Hematopoietic multipotent progenitor cell treated with erythropoietin and hydrocortisone succinate and interleukin-3 and kit ligand, for 6 days (in vitro differentiated cells): ENCODE data around the gene PVR.
A peak's percentile ranks its signal among the peaks of the same experiment; 100 is the strongest.
"Not testable (repeated sequence)": the region's sequence is repeated elsewhere in the genome, so short reads cannot be mapped to it uniquely, and the experiment has no call there.

Source experiments
- DNase-seq: peaks from one replicate; pipeline ENCODE4 v3.0.0-alpha.2; 2015

Gene PVR

DNA sequence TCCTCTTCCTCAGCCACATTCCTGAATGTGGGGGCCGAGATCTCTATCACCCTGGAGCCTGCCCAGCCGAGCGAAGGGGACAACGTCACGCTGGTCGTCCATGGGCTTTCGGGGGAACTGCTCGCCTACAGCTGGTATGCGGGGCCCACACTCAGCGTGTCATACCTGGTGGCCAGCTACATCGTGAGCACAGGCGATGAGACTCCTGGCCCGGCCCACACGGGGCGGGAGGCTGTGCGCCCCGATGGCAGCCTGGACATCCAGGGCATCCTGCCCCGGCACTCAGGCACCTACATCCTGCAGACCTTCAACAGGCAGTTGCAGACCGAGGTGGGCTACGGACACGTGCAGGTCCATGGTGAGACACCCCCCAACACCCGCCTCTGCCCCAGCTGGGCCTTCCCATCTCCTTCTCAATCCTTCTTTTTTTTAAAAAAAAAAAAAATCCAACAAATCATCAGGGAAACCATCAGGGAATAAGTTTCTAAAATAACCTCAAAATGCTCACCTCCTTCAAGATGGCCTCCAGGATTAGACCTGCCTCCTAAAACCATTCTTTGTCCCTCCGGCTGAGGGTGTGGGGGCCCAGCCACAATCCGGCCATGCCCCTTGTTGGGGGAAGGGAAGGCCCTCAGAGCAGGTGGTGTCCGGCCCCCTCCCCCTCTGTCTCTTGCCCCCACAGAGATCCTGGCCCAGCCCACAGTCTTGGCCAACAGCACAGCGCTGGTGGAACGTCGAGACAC, 59.8 kb downstream of the PVR start:
- DNase-seq: no peak

DNA sequence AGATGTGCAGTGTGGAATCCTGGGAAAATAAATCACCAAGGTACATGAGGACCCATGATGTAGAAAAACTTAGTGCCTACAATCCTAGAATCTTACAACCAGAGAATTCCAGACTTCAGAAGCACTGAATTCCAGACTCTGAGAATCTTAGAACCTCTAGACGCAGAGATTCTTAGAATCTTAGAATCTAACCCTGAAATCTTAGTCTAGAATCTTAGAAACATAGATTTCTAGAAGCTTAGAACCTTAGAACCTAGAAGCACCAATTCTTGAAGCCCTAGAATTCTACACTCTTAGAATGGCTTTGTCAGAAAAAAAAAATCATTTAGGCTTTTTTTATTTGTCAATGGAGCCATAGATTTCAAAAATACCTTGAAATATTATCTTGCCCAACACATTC, 61.3 kb downstream of the PVR start:
- no peak for DNase-seq

DNA sequence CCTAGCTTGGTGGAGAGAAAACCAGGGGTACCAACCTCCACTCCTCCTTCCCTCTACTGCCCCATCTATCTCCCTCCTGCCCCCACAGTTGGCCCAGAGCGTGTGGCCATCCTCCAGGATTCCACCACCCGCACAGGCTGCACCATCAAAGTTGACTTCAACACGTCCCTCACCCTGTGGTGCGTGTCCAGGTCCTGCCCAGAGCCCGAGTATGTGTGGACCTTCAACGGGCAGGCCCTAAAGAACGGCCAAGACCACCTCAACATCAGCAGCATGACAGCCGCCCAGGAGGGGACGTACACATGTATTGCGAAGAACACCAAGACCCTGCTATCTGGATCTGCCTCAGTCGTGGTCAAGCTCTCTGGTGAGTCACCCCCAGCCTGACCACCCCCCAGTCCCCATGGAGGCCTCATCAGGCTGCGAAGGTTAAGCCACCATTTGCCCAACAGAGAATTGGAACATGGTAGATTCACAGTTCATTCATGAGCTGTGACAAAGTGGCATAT, 61.8 kb downstream of the PVR start:
- no peak for DNase-seq

DNA sequence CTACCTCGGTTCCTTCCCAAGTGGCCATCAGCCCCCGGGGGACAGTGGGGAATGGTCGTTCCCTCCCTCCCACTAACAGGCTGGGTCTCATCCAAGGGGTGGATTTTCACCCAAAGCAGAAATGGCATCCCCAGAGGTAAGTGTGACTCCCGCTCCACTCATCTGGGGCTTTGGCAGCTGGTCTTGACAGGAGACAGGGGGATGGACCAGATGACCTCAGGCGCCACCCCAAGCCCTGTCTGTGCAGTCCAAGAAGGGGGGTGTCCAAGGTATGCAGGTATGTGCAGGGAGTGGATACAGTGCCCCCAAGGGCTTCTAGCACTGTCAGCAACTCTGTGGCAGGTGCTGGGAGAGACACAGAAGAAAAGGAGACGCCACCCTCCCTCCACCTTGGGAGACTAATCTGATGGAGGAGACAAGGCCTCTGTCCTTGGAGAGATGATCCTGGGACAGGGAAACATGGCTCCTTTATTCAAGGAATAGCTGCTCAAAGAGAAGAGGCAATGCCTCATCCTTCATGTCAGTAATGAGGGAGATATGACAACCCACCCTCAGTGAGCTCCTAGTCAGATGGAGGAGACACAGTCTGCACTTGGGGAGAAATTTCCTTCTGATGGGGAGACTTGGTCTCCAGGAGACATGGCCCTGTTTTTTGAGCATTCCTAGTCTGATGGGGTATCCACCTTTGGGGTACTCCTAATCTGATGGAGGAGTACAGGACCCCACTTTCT, 63.0 kb downstream of the PVR start:
- no peak for DNase-seq

DNA sequence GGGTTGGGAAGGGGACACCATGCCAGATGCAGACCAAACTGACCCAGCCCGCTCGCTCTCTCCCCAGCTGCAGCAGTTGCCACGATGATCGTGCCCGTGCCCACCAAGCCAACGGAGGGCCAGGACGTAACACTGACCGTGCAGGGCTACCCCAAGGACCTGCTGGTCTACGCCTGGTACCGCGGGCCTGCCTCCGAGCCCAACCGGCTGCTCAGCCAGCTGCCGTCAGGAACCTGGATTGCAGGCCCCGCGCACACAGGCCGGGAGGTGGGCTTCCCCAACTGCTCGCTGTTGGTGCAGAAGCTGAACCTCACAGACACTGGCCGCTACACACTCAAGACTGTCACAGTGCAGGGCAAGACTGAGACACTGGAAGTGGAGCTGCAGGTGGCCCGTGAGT, 64.1 kb downstream of the PVR start:
- DNase-seq: no peak

DNA sequence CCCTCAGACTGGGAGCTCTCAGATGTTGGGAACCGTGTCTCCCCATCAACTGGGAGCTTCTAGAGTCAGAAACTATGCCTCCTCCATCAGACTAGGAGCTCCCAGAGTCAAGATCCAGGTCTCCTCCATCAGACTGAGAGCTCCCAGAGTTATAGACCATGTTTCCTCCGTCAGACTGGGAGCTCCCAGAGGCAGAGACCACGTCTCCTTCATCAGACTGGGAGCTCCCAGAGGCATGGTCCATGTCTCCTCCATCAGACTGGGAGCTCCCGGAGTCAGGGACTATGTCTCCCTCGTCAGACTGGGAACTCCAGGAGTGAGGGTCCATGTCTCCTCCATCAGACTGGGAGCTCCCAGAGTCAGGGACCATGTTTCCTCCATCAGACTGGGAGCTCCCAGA, 65.2 kb downstream of the PVR start:
- DNase-seq: no peak

DNA sequence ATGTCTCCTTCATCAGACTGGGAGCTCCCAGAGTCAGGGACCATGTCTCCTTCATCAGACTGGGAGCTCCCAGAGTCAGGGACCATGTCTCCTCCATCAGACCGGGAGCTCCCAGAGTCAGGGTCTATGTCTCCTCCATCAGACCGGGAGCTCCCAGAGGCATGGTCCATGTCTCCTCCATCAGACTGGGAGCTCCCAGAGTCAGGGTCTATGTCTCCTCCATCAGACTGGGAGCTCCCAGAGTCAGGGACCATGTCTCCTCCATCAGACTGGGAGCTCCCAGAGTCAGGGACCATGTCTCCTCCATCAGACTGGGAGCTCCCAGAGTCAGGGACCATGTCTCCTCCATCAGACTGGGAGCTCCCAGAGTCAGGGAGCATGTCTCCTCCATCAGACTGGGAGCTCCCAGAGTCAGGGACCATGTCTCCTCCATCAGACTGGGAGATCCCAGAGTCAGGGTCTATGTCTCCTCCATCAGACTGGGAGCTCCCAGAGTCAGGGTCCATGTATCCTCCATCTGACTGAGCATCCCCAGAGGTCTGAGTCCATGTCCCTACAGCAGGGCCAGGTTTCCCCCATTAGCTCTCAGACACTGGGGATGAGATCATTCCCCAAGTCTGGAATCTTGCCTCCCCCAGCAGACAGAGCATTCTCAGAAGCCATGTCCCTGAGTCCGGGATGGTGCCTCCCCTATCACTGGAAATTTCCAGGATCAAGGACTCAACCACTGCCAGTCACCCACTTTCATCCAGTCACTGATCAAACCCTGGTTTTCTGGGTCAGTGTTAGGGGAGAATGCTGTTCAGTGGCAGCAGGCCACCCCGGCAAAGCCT, 65.9 kb downstream of the PVR start:
- not testable (repeated sequence) for DNase-seq

DNA sequence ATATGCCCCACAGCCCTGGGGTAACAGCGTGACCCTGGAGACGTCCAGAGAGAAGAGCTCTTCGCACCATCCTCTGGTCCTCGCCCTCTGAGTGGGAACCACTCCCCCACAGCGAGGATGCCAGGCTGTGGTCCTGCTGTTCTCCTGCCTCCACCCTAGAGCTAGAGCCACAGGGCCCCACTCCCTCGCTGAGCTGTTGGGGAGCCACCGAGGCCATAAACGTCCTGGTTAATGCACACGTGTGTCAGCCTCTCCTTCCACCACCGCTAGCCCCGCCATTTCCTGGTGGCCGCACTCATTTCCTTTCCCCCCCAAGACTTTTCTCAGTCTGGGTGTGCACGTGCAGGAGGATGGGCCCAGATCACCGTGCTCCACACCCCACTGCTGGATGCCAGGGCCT, 66.8 kb downstream of the PVR start:
- no peak for DNase-seq

DNA sequence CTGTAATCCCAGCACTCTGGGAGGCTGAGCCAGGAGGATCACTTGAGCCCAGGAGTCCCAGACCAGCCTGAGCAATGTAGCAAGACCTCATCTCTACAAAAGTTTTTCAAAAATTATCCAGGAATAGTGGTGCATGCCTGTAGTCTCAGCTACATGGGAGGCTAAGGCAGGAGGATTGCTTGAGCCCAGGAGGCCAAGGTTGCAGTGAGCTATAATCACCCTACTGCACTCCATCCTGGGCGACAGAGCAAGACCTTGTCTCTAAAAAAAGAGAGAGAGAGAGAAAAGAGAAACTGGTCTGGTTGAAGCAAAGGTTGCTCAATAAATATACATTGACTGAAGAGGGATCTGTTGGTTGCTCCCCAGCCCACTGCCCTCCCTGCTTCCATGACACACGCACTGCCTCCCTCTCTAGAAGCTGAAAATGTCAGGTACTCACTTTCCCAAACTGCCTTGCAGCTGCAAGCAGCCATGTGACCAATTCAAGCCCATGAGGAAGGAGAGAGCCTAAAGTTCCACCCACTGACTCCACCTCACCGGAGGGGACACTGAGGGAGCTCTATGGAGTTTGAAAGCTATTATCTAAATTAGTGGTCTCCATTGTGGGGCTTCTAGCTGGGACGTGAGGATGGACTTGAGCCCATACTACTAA, 69.3 kb downstream of the PVR start:
- DNase-seq: peak; percentile 24
